HG02884 (cell line): ENCODE results near the gene SELENOO.
"Not testable (repeated sequence)": the region's sequence is repeated elsewhere in the genome, so short reads cannot be mapped to it uniquely, and the experiment has no call there.

Experiments
- ATAC-seq: cut with Tn5 transposase; IDR thresholded peaks from one replicate; pipeline ENCODE4 v1.9.1; 2021; ENCODE audit warnings: mild to moderate bottlenecking, moderate library complexity; ENCODE audit not compliant: unreplicated experiment

SELENOO gene

GRCh38 chr22:50200461-50201190 lies at the start of gene SELENOO:
SELENOO (plus strand) TSS chr22:50201011; CDS start chr22:50201037, 26 bp downstream.
- peak; percentile 73 for ATAC-seq

GRCh38 chr22:50151571-50152537 lies 49.0 kb upstream of the SELENOO start:
- ATAC-seq = no peak

GRCh38 chr22:50153056-50153755 lies 47.6 kb upstream of the SELENOO start:
- ATAC-seq = no peak

GRCh38 chr22:50153756-50154140 lies 47.1 kb upstream of the SELENOO start:
- no peak for ATAC-seq

- no peak for ATAC-seq
Measured at GRCh38 chr22:50157709-50158375, 43.0 kb upstream of the SELENOO start.

GRCh38 chr22:50160947-50161346 lies 39.9 kb upstream of the SELENOO start:
- ATAC-seq = no peak

GRCh38 chr22:50161508-50162390 lies 39.1 kb upstream of the SELENOO start:
- ATAC-seq = no peak

GRCh38 chr22:50162391-50162956 lies 38.3 kb upstream of the SELENOO start:
- no peak for ATAC-seq

- ATAC-seq = no peak
Measured at GRCh38 chr22:50165436-50166123, 35.2 kb upstream of the SELENOO start.

- no peak for ATAC-seq
Measured at GRCh38 chr22:50167689-50168489, 32.9 kb upstream of the SELENOO start.

- ATAC-seq = not testable (repeated sequence)
Measured at GRCh38 chr22:50168490-50169180, 32.2 kb upstream of the SELENOO start.

GRCh38 chr22:50169181-50169759 lies 31.5 kb upstream of the SELENOO start:
- ATAC-seq = no peak

- no peak for ATAC-seq
Measured at GRCh38 chr22:50169774-50170341, 31.0 kb upstream of the SELENOO start.

GRCh38 chr22:50170453-50171318 lies 30.1 kb upstream of the SELENOO start, which contains the start of gene PANX2:
PANX2 (plus strand) TSS chr22:50170731; CDS start chr22:50170731, 0 bp downstream.
- ATAC-seq = no peak

- ATAC-seq = no peak
Measured at GRCh38 chr22:50171319-50171964, 29.4 kb upstream of the SELENOO start.
